CD4-positive, alpha-beta T cell (primary cell): ENCODE measurements around the gene QRFP. TPM values are rescaled to one million over a fixed set of nuclear protein-coding genes. Genes with fewer than 3 reads are reported as not detected.

ENCODE experiments used
- ATAC-seq: fragments of 200-7000 bp; cut with Tn5 transposase; one replicate; pipeline ENCODE4 v1.10.0; 2022; ENCODE audit warnings: mild to moderate bottlenecking; ENCODE audit not compliant: poor library complexity
- CTCF ChIA-PET: fragments of 350-600 bp; sonication (Branson Sonifier 250); formaldehyde crosslinking; loops from one replicate; lab custom pipeline; 2021; ENCODE audit warnings: antibody characterized with exemption, inconsistent platforms; lab: Charles Lee
- POLR2A ChIA-PET: fragments of 350-600 bp; sonication (Branson Sonifier 250); formaldehyde crosslinking; loops from one replicate; lab custom pipeline; 2021; ENCODE audit warnings: antibody characterized with exemption, inconsistent platforms; lab: Charles Lee
- DNase-seq, 14 experiments: peaks; one replicate each; pipeline ENCODE4 v3.0.0-alpha.2; 2013 to 2020; ENCODE audit warnings: mixed read lengths in 2 of 14
- H3K27ac ChIP-seq, 2 donors: one replicate each; pipeline versions ENCODE4 v1.5.1 to v1.7.0; 2013; ENCODE audit warnings: low read length in 2 of 2, low read depth in 1 of 2, mild to moderate bottlenecking in 1 of 2
- H3K27me3 ChIP-seq, 2 experiments: 1 replicate in 1 of 2; 2 replicates in 1 of 2; pipeline versions ENCODE4 v1.6.1 to v1.7.0; 2013; ENCODE audit warnings: low read length in 2 of 2, control low read depth in 1 of 2, mild to moderate bottlenecking in 1 of 2, moderate library complexity in 1 of 2; ENCODE audit not compliant: insufficient read depth in 2 of 2, control insufficient read depth in 1 of 2
- H3K36me3 ChIP-seq: one replicate; pipeline ENCODE4 v1.6.1; 2013; ENCODE audit warnings: low read length, control low read depth; ENCODE audit not compliant: insufficient read depth
- H3K4me1 ChIP-seq: one replicate; pipeline ENCODE4 v1.6.1; 2013; ENCODE audit warnings: low read length, control low read depth; ENCODE audit not compliant: insufficient read depth
- H3K4me3 ChIP-seq: one replicate; pipeline ENCODE4 v1.5.1; 2013; ENCODE audit warnings: mild to moderate bottlenecking, low read length, moderate library complexity
- H3K9me3 ChIP-seq, 2 experiments: 1 replicate in 1 of 2; 2 replicates in 1 of 2; pipeline versions ENCODE4 v1.6.1 to v1.7.0; 2013; ENCODE audit warnings: low read length in 2 of 2, mild to moderate bottlenecking in 2 of 2, control low read depth in 1 of 2, moderate library complexity in 1 of 2; ENCODE audit not compliant: control insufficient read depth in 1 of 2, insufficient read depth in 1 of 2
- H3K27ac Mint-ChIP-seq: one replicate; pipeline ENCODE4 v1.8.0; 2020; ENCODE audit warnings: mixed read lengths
- H3K27me3 Mint-ChIP-seq: one replicate; pipeline ENCODE4 v1.8.0; 2021; ENCODE audit warnings: mixed read lengths
- H3K36me3 Mint-ChIP-seq: one replicate; pipeline ENCODE4 v1.8.0; 2021; ENCODE audit warnings: low read depth, mixed read lengths
- H3K4me1 Mint-ChIP-seq: one replicate; pipeline ENCODE4 v1.8.0; 2021; ENCODE audit warnings: low read depth, mixed read lengths
- H3K4me3 Mint-ChIP-seq: one replicate; pipeline ENCODE4 v1.8.0; 2020; ENCODE audit warnings: mild to moderate bottlenecking, mixed read lengths
- H3K9me3 Mint-ChIP-seq: one replicate; pipeline ENCODE4 v1.8.0; 2020; ENCODE audit warnings: mixed read lengths
- intact Hi-C, 2 experiments: fragments of 100-400 bp; cut with DNase I in 1 of 2; cut with micrococcal nuclease in 1 of 2; formaldehyde crosslinking; loops; one replicate each; pipeline versions ENCODE4 v1.15.1 to v1.9.0; 2023 to 2025; cut with DNase I, micrococcal nuclease
- total RNA-seq, 174 experiments: library from RNA in 2 of 174; stranded (reverse) in 2 of 174; gene quantifications; one replicate each; pipeline ENCODE4 v1.2.3 and lab custom pipeline; 2021 to 2026
- TF ChIP-seq, protein P1 (sequence below): fragments of 200-600 bp; IDR thresholded peaks from one replicate; pipeline ENCODE4 v1.8.0; 2022; ENCODE audit warnings: antibody characterized with exemption, mild to moderate bottlenecking

QRFP gene
- total RNA-seq, 2 experiments from 2014 or later: not detected

DNA sequence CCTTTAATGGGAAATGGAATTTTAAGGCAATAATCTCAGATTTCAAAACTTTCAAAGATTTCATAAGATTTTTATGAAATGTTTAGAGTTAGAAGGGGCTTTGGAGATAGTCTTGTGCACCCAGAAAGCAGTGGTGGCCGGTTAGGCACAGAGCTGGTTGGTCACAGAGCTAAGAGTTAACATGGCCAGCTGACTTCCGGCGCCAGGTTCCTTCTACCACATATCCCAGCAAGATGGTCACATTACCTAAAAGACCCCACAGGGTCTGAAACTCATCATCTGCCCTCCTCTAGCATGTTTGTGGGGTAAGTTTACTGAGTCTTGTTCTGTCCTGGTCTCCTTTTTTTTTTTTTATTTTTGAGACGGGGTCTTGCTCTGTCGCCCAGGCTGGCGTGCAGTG, 19.3 kb downstream of the QRFP start:
- no peaks in the 10 kb centered on the region for H3K9me3 ChIP-seq
- Mint-ChIP-seq H3K27ac (no peak overlapping the region), H3K36me3 (peaks cover 89% of the 10 kb centered on the region), H3K4me3 (no peak overlapping the region), H3K9me3 (no peaks in the 10 kb centered on the region), H3K27me3 (no peaks in the 10 kb centered on the region), H3K4me1 (no peaks in the 10 kb centered on the region)
- CTCF ChIA-PET: no interaction called here
- intact Hi-C loops: no loop called here
- no peaks in the 10 kb centered on the region for H3K27me3 ChIP-seq
- no peak overlapping the region for H3K27ac ChIP-seq
- ATAC-seq (no peak), DNase-seq (no peak)
- H3K4me3 ChIP-seq: no peak overlapping the region
- peaks cover 66% of the 10 kb centered on the region for H3K36me3 ChIP-seq
- H3K4me1 ChIP-seq: no peaks in the 10 kb centered on the region
- POLR2A ChIA-PET: no interaction called here
- TF ChIP-seq, protein P1, sequence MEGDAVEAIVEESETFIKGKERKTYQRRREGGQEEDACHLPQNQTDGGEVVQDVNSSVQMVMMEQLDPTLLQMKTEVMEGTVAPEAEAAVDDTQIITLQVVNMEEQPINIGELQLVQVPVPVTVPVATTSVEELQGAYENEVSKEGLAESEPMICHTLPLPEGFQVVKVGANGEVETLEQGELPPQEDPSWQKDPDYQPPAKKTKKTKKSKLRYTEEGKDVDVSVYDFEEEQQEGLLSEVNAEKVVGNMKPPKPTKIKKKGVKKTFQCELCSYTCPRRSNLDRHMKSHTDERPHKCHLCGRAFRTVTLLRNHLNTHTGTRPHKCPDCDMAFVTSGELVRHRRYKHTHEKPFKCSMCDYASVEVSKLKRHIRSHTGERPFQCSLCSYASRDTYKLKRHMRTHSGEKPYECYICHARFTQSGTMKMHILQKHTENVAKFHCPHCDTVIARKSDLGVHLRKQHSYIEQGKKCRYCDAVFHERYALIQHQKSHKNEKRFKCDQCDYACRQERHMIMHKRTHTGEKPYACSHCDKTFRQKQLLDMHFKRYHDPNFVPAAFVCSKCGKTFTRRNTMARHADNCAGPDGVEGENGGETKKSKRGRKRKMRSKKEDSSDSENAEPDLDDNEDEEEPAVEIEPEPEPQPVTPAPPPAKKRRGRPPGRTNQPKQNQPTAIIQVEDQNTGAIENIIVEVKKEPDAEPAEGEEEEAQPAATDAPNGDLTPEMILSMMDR: no peak

- H3K4me1 Mint-ChIP-seq: no peaks in the 10 kb centered on the region
- ATAC-seq (no peak), DNase-seq (no peak)
- H3K4me3 ChIP-seq: no peak overlapping the region
- H3K4me3 Mint-ChIP-seq: no peak overlapping the region
- intact Hi-C loops: no loop called here
- H3K36me3 Mint-ChIP-seq: peaks cover 90% of the 10 kb centered on the region
- H3K36me3 ChIP-seq: peaks cover 54% of the 10 kb centered on the region
- no peaks in the 10 kb centered on the region for H3K27me3 ChIP-seq
- H3K9me3 Mint-ChIP-seq: no peaks in the 10 kb centered on the region
- no peaks in the 10 kb centered on the region for H3K4me1 ChIP-seq
- H3K27me3 Mint-ChIP-seq: no peaks in the 10 kb centered on the region
- no peaks in the 10 kb centered on the region for H3K9me3 ChIP-seq
- POLR2A ChIA-PET: no interaction called here
- CTCF ChIA-PET: no interaction called here
- H3K27ac Mint-ChIP-seq: no peak overlapping the region
- H3K27ac ChIP-seq: no peak overlapping the region
- TF ChIP-seq, protein P1: no peak
These were observed 21.8 kb downstream of the QRFP start for GRCh38 chr9:130874783-130875182.

DNA sequence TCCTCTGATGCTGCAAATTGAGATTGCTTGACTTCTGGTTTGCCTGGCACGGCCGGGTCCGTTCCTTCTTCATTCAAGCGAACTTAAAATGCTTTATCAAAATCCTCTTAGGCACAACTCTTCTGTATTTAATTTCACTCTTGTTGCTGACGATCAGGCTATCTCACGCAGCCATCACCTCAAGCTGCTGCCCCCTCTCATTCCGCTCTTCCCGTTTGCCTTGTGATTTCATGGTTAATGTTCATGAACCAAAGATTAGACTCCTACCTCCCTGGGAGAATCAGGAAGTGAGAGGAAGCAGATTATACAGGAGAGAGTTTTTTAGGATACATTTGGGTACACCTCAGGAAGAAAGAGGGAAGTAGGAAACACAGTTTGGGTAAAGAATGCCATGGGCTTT, 22.6 kb downstream of the QRFP start:
- no peaks in the 10 kb centered on the region for H3K27me3 ChIP-seq
- H3K36me3 ChIP-seq: peaks cover 46% of the 10 kb centered on the region
- TF ChIP-seq, protein P1: no peak
- intact Hi-C loops: no loop called here
- H3K9me3 ChIP-seq: no peaks in the 10 kb centered on the region
- H3K4me1 ChIP-seq: no peaks in the 10 kb centered on the region
- no peaks in the 10 kb centered on the region for H3K27me3 Mint-ChIP-seq
- H3K27ac ChIP-seq: no peak overlapping the region
- ChIA-PET POLR2A (no interaction called here), CTCF (no interaction called here)
- no peak overlapping the region for H3K4me3 ChIP-seq
- no peak overlapping the region for H3K27ac Mint-ChIP-seq
- ATAC-seq: no peak
- H3K36me3 Mint-ChIP-seq: peaks cover 82% of the 10 kb centered on the region
- no peaks in the 10 kb centered on the region for H3K9me3 Mint-ChIP-seq
- H3K4me3 Mint-ChIP-seq: no peak overlapping the region
- H3K4me1 Mint-ChIP-seq: no peaks in the 10 kb centered on the region
- no peak for DNase-seq
